ENCODE data around the gene NXF1. TPM values are rescaled to one million over a fixed set of nuclear protein-coding genes. Genes with fewer than 3 reads are reported as not detected.

NXF1 gene
- total RNA-seq, 4 donors from 2014 or later: 27.2 to 47.1 (median 46.1) TPM

DNA sequence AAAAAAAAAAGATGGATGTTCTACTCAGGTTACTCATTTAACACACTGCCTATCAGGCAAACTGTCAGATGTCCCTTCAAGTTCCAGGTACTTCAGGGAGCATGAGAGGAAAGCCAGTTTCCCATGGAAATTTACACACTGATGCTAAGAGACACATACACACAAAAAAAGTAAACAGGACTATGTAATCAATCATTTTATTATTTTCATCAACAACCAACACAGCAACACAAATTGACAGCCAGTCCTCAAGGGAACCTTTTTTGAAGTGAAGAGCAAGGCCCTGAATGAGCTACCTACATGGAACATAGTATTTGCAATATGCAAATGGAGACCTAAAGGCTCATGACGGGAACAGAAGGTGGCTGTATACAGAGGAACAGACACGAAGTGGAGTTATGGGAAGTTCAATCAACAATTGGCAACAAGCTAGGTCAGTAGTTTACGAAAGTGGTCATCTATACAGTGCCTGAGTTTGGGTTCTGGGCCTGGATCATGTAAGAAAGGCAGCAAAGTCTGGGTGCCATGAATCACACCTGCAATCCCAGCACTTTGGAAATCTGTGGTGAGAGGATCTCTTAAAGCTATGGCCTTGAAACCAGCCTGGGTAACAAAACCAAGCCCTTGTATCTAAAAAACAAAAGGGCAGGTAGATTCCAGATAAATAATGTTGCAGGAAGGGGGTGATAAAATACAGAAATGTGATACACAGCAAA lies 46.7 kb upstream of the NXF1 start:
- TF ChIP-seq CTCF (IDR thresholded peaks at IDR 0.05 in 4 of 5, conservative IDR thresholded peaks at IDR 0.05 in 1 of 5) (no peak), POLR2A (IDR thresholded peaks at IDR 0.05) (no peak)
- H3K27me3 ChIP-seq: no peaks in the 10 kb centered on the region
- peaks cover 0 to 35% of the 10 kb centered on the region in 2 donors for H3K36me3 ChIP-seq
- in situ Hi-C loops (cut with MboI; ENCODE audit: low sequenced_read_pairs in 4 of 4) (loop anchor here (25.0 kb wide), 1 partner anchor 465 kb away; no protein-coding TSS in a partner anchor), intact Hi-C loops (cut with DNase I; ENCODE audit: low total_unique reads) (no loop called here)
- ATAC-seq (no peak), DNase-seq (no peak)
- peak overlapping the region in 1 of 4 donors; percentile 37 for H3K27ac ChIP-seq
- H3K9me3 ChIP-seq: no peaks in the 10 kb centered on the region
- H3K4me3 ChIP-seq: no peak overlapping the region
- peaks cover 20 to 21% of the 10 kb centered on the region in 2 donors for H3K4me1 ChIP-seq

GRCh38 chr11:62850911-62851806 lies 45.9 kb upstream of the NXF1 start:
- no peaks in the 10 kb centered on the region for H3K9me3 ChIP-seq
- H3K27ac ChIP-seq: peak overlapping the region in 2 of 4 donors; percentile 27 to 37
- H3K36me3 ChIP-seq: peaks cover 0 to 35% of the 10 kb centered on the region in 2 donors
- H3K27me3 ChIP-seq: no peaks in the 10 kb centered on the region
- DNase-seq (no peak), ATAC-seq (no peak)
- H3K4me1 ChIP-seq: peaks cover 14 to 20% of the 10 kb centered on the region in 2 donors
- no peak for TF ChIP-seq POLR2A (IDR thresholded peaks at IDR 0.05)
- no peak for TF ChIP-seq CTCF (IDR thresholded peaks at IDR 0.05 in 4 of 5, conservative IDR thresholded peaks at IDR 0.05 in 1 of 5)
- intact Hi-C loops (cut with DNase I; ENCODE audit: low total_unique reads): no loop called here
- in situ Hi-C loops (cut with MboI; ENCODE audit: low sequenced_read_pairs in 4 of 4): loop anchor here (25.0 kb wide), 1 partner anchor 464 kb away; no protein-coding TSS in a partner anchor
- no peak overlapping the region for H3K4me3 ChIP-seq

GRCh38 chr11:62847767-62848314 lies 42.6 kb upstream of the NXF1 start:
- Histone ChIP-seq H3K27ac (no peak overlapping the region), H3K9me3 (no peaks in the 10 kb centered on the region), H3K27me3 (no peaks in the 10 kb centered on the region), H3K36me3 (peaks cover 0 to 15% of the 10 kb centered on the region in 2 donors), H3K4me3 (no peak overlapping the region), H3K4me1 (no peaks in the 10 kb centered on the region)
- DNase-seq (no peak), ATAC-seq (no peak)
- TF ChIP-seq POLR2A (IDR thresholded peaks at IDR 0.05) (no peak), CTCF (IDR thresholded peaks at IDR 0.05 in 4 of 5, conservative IDR thresholded peaks at IDR 0.05 in 1 of 5) (no peak)
- in situ Hi-C loops (cut with MboI; ENCODE audit: low sequenced_read_pairs in 4 of 4): no loop called here
- intact Hi-C loops (cut with DNase I; ENCODE audit: low total_unique reads): no loop called here

DNA sequence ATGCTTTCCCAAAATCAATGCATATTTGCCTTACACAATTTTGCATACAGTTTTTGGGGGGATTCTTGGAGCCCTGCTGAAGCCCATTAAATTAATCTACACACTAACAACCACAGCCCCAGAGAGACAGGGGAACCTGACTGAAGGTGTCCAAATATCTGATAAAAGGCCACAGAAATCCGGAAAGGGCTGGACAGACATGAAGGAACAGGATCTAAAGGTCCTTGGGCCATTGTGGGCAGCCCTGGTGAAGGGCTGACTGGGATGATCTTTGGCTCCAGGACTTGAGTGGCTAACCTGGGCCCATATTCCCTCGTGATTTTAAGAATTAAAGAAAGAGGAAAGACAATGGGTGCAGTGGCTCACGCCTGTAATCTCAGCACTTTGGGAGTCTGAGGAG lies 40.9 kb upstream of the NXF1 start:
- no peak overlapping the region for H3K4me3 ChIP-seq
- DNase-seq: no peak
- no peak overlapping the region for H3K27ac ChIP-seq
- no peaks in the 10 kb centered on the region for H3K36me3 ChIP-seq
- no peak for ATAC-seq
- in situ Hi-C loops (cut with MboI; ENCODE audit: low sequenced_read_pairs in 4 of 4): no loop called here
- H3K27me3 ChIP-seq: no peaks in the 10 kb centered on the region
- no peaks in the 10 kb centered on the region for H3K9me3 ChIP-seq
- peaks cover 5 to 7% of the 10 kb centered on the region in 2 donors for H3K4me1 ChIP-seq
- intact Hi-C loops (cut with DNase I; ENCODE audit: low total_unique reads): no loop called here
- TF ChIP-seq CTCF (IDR thresholded peaks at IDR 0.05 in 4 of 5, conservative IDR thresholded peaks at IDR 0.05 in 1 of 5): no peak
- no peak for TF ChIP-seq POLR2A (IDR thresholded peaks at IDR 0.05)

Measured in gastrocnemius medialis (tissue), 4 donors.